ENCODE data around the gene NFKB1.
A peak's percentile ranks its signal among the peaks of the same experiment; 100 is the strongest.

Gene NFKB1

DNA sequence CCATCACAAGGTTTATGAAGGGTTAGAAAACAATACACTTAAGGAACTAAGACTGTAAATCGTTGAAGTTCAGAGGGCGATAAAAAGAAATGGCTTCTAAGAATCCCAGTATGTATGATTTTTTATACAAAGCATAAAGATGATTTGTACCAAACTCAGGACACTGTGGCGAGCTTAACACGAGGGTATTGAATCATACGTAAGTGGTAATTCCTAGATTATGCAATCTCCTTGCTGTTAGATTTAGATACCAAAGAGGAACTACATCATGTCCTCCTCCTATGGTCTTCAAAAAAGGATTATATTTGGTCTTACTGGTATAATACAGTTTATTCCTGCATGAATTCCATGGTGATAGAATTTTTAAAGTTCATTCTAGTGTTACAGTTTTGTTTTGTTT lies 23.9 kb downstream of the NFKB1 start:
- Histone ChIP-seq H4K12ac (ENCODE audit: low read depth, low read length) (no peak overlapping the region), H3K4me1 (ENCODE audit: control insufficient read depth in 1 of 2, insufficient read depth in 2 of 2, low read length in 2 of 2) (no peaks in the 10 kb centered on the region), H3K79me1 (ENCODE audit: low read length) (no peaks in the 10 kb centered on the region), H3K18ac (ENCODE audit: low read length) (no peak overlapping the region), H3K14ac (ENCODE audit: low read length) (no peak overlapping the region), H3K4me2 (ENCODE audit: low read length) (no peak overlapping the region), H3K9me3 (ENCODE audit: insufficient read depth, low read depth, low read length) (no peaks in the 10 kb centered on the region), H3K27me3 (ENCODE audit: insufficient read depth, low read length) (no peaks in the 10 kb centered on the region), H2BK120ac (ENCODE audit: insufficient read depth, low read length, poor library complexity) (no peak overlapping the region), H2BK5ac (ENCODE audit: low read depth, low read length, poor library complexity) (no peak overlapping the region), H4K8ac (ENCODE audit: low read depth, low read length) (no peak overlapping the region), H3K36me3 (ENCODE audit: control insufficient read depth in 1 of 2, insufficient read depth in 2 of 2, low read length in 2 of 2) (no peaks in the 10 kb centered on the region), H4K91ac (ENCODE audit: low read depth, low read length) (no peak overlapping the region), H3K4ac (ENCODE audit: low read depth, low read length) (no peak overlapping the region), H3K4me3 (ENCODE audit: low read depth, low read length) (no peak overlapping the region), H3K23ac (ENCODE audit: low read length) (no peak overlapping the region), H2AK5ac (ENCODE audit: low read length) (no peak overlapping the region), H3K9ac (ENCODE audit: low read length) (no peak overlapping the region), H2BK12ac (ENCODE audit: low read length) (no peak overlapping the region), H2AFZ (ENCODE audit: insufficient read depth, low read length, poor library complexity) (no peak overlapping the region), H3K27ac (ENCODE audit: low read depth, low read length) (no peak overlapping the region), H3K79me2 (ENCODE audit: control insufficient read depth, insufficient read depth, low read length, poor library complexity) (no peaks in the 10 kb centered on the region)
- peak in 1 of 2 donors; percentile 57 for DNase-seq
- WGBS (ENCODE audit: extremely low coverage, insufficient coverage, insufficient read length): no CpG with 5 or more reads among the region's 5 CpGs

DNA sequence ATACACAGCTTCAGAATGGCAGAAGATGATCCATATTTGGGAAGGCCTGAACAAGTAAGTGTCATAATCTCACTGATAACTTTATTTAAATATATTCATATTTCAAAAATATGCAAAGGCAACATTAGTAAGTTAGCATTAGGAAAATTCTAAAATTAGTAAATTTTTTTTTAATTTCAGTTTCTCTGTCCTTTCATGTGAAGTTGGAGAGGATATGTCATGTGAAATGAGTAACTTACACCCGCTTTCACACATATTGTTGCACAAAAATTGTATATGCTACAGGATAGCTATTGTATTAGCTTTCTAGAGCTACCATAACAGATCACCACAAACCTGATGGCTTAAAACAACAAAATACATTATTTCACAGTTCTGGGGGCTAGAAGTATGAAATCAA lies 24.3 kb downstream of the NFKB1 start:
- no peak for DNase-seq
- no peak overlapping the region for H3K23ac ChIP-seq (ENCODE audit: low read length)
- H3K27ac ChIP-seq (ENCODE audit: low read depth, low read length): no peak overlapping the region
- no CpG with 5 or more reads among the region's 1 CpG for WGBS (ENCODE audit: extremely low coverage, insufficient coverage, insufficient read length)
- H3K4me2 ChIP-seq (ENCODE audit: low read length): no peak overlapping the region
- no peak overlapping the region for H3K9ac ChIP-seq (ENCODE audit: low read length)
- no peaks in the 10 kb centered on the region for H3K79me2 ChIP-seq (ENCODE audit: control insufficient read depth, insufficient read depth, low read length, poor library complexity)
- no peak overlapping the region for H2AFZ ChIP-seq (ENCODE audit: insufficient read depth, low read length, poor library complexity)
- H3K18ac ChIP-seq (ENCODE audit: low read length): no peak overlapping the region
- no peaks in the 10 kb centered on the region for H3K79me1 ChIP-seq (ENCODE audit: low read length)
- H3K4me1 ChIP-seq (ENCODE audit: control insufficient read depth in 1 of 2, insufficient read depth in 2 of 2, low read length in 2 of 2): no peaks in the 10 kb centered on the region
- H4K91ac ChIP-seq (ENCODE audit: low read depth, low read length): no peak overlapping the region
- no peak overlapping the region for H2AK5ac ChIP-seq (ENCODE audit: low read length)
- no peaks in the 10 kb centered on the region for H3K27me3 ChIP-seq (ENCODE audit: insufficient read depth, low read length)
- H2BK5ac ChIP-seq (ENCODE audit: low read depth, low read length, poor library complexity): no peak overlapping the region
- no peak overlapping the region for H3K4me3 ChIP-seq (ENCODE audit: low read depth, low read length)
- no peaks in the 10 kb centered on the region for H3K9me3 ChIP-seq (ENCODE audit: insufficient read depth, low read depth, low read length)
- no peaks in the 10 kb centered on the region for H3K36me3 ChIP-seq (ENCODE audit: control insufficient read depth in 1 of 2, insufficient read depth in 2 of 2, low read length in 2 of 2)
- H2BK120ac ChIP-seq (ENCODE audit: insufficient read depth, low read length, poor library complexity): no peak overlapping the region
- H4K8ac ChIP-seq (ENCODE audit: low read depth, low read length): no peak overlapping the region
- H3K14ac ChIP-seq (ENCODE audit: low read length): no peak overlapping the region
- no peak overlapping the region for H3K4ac ChIP-seq (ENCODE audit: low read depth, low read length)
- no peak overlapping the region for H4K12ac ChIP-seq (ENCODE audit: low read depth, low read length)
- H2BK12ac ChIP-seq (ENCODE audit: low read length): no peak overlapping the region

GRCh38 chr4:102526532-102526931 lies 25.4 kb downstream of the NFKB1 start:
- WGBS (ENCODE audit: extremely low coverage, insufficient coverage, insufficient read length): no CpG with 5 or more reads among the region's 4 CpGs
- Histone ChIP-seq H3K27me3 (ENCODE audit: insufficient read depth, low read length) (no peaks in the 10 kb centered on the region), H3K4me3 (ENCODE audit: low read depth, low read length) (no peak overlapping the region)

GRCh38 chr4:102527695-102528283 lies 26.6 kb downstream of the NFKB1 start:
- no peaks in the 10 kb centered on the region for H3K79me2 ChIP-seq (ENCODE audit: control insufficient read depth, insufficient read depth, low read length, poor library complexity)
- H2AK5ac ChIP-seq (ENCODE audit: low read length): no peak overlapping the region
- H2BK120ac ChIP-seq (ENCODE audit: insufficient read depth, low read length, poor library complexity): no peak overlapping the region
- no peaks in the 10 kb centered on the region for H3K4me1 ChIP-seq (ENCODE audit: control insufficient read depth in 1 of 2, insufficient read depth in 2 of 2, low read length in 2 of 2)
- no peak overlapping the region for H2AFZ ChIP-seq (ENCODE audit: insufficient read depth, low read length, poor library complexity)
- no peaks in the 10 kb centered on the region for H3K9me3 ChIP-seq (ENCODE audit: insufficient read depth, low read depth, low read length)
- no peaks in the 10 kb centered on the region for H3K36me3 ChIP-seq (ENCODE audit: control insufficient read depth in 1 of 2, insufficient read depth in 2 of 2, low read length in 2 of 2)
- H3K79me1 ChIP-seq (ENCODE audit: low read length): no peaks in the 10 kb centered on the region
- no peak overlapping the region for H3K14ac ChIP-seq (ENCODE audit: low read length)
- H4K91ac ChIP-seq (ENCODE audit: low read depth, low read length): no peak overlapping the region
- no peak overlapping the region for H2BK12ac ChIP-seq (ENCODE audit: low read length)
- no peak overlapping the region for H2BK5ac ChIP-seq (ENCODE audit: low read depth, low read length, poor library complexity)
- H3K27me3 ChIP-seq (ENCODE audit: insufficient read depth, low read length): no peaks in the 10 kb centered on the region
- H3K9ac ChIP-seq (ENCODE audit: low read length): no peak overlapping the region
- no CpG with 5 or more reads among the region's 7 CpGs for WGBS (ENCODE audit: extremely low coverage, insufficient coverage, insufficient read length)
- no peak overlapping the region for H3K4me3 ChIP-seq (ENCODE audit: low read depth, low read length)
- no peak overlapping the region for H3K4ac ChIP-seq (ENCODE audit: low read depth, low read length)
- H4K12ac ChIP-seq (ENCODE audit: low read depth, low read length): no peak overlapping the region
- H3K23ac ChIP-seq (ENCODE audit: low read length): no peak overlapping the region
- no peak overlapping the region for H3K18ac ChIP-seq (ENCODE audit: low read length)
- no peak overlapping the region for H3K27ac ChIP-seq (ENCODE audit: low read depth, low read length)
- no peak for DNase-seq
- H3K4me2 ChIP-seq (ENCODE audit: low read length): no peak overlapping the region
- no peak overlapping the region for H4K8ac ChIP-seq (ENCODE audit: low read depth, low read length)

More at GRCh38 chr4:102526532-102526931, 25.4 kb downstream of the NFKB1 start:
- Histone ChIP-seq H2BK5ac (ENCODE audit: low read depth, low read length, poor library complexity) (no peak overlapping the region), H3K23ac (ENCODE audit: low read length) (no peak overlapping the region), H3K4me2 (ENCODE audit: low read length) (no peak overlapping the region), H3K14ac (ENCODE audit: low read length) (no peak overlapping the region), H3K4ac (ENCODE audit: low read depth, low read length) (no peak overlapping the region), H2AFZ (ENCODE audit: insufficient read depth, low read length, poor library complexity) (no peak overlapping the region), H2AK5ac (ENCODE audit: low read length) (no peak overlapping the region), H3K9ac (ENCODE audit: low read length) (no peak overlapping the region), H3K36me3 (ENCODE audit: control insufficient read depth in 1 of 2, insufficient read depth in 2 of 2, low read length in 2 of 2) (no peaks in the 10 kb centered on the region), H4K12ac (ENCODE audit: low read depth, low read length) (no peak overlapping the region), H3K27ac (ENCODE audit: low read depth, low read length) (no peak overlapping the region), H4K91ac (ENCODE audit: low read depth, low read length) (no peak overlapping the region), H2BK120ac (ENCODE audit: insufficient read depth, low read length, poor library complexity) (no peak overlapping the region), H3K79me2 (ENCODE audit: control insufficient read depth, insufficient read depth, low read length, poor library complexity) (no peaks in the 10 kb centered on the region), H3K9me3 (ENCODE audit: insufficient read depth, low read depth, low read length) (no peaks in the 10 kb centered on the region), H3K18ac (ENCODE audit: low read length) (no peak overlapping the region), H3K79me1 (ENCODE audit: low read length) (no peaks in the 10 kb centered on the region), H2BK12ac (ENCODE audit: low read length) (no peak overlapping the region), H3K4me1 (ENCODE audit: control insufficient read depth in 1 of 2, insufficient read depth in 2 of 2, low read length in 2 of 2) (no peaks in the 10 kb centered on the region), H4K8ac (ENCODE audit: low read depth, low read length) (no peak overlapping the region)
- no peak for DNase-seq
